ENCODE data around the gene TINCR.
"Not testable (repeated sequence)": the region's sequence is repeated elsewhere in the genome, so short reads cannot be mapped to it uniquely, and the experiment has no call there.

The TINCR gene

DNA sequence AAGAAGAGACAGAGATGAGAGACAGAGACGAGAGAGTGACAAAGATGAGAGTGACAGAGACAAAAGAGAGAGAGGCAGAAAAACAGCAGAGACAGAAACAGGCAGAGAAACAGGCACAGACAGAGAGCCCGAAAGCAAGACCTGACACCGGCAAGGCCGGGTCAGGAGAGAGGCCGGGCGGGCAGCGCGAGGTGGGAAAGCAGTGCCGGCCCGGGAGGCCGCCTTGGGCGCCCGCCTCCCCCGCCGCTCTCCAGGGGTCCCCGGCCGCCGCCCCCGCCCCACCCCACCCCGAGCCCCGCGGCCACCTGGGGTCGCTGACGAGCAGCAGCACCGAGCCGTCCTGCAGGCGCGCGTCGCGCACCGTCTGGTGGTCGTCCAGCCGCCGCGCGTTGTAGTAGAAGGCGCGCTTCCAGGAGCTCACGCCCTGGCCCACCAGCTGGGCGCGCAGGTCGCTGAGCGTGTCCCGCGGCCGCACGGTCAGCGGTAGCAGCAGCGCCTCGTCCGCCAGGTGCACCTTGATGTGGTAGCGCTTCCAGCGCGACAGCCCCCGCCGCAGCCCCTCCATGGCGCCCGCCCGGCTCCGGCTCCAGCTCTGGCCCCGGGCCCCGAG is at the start of gene TINCR:
Gene TINCR, minus strand, starts transcription at position 594 of the 610 bp plus-strand sequence.
- no peak for DNase-seq

DNA sequence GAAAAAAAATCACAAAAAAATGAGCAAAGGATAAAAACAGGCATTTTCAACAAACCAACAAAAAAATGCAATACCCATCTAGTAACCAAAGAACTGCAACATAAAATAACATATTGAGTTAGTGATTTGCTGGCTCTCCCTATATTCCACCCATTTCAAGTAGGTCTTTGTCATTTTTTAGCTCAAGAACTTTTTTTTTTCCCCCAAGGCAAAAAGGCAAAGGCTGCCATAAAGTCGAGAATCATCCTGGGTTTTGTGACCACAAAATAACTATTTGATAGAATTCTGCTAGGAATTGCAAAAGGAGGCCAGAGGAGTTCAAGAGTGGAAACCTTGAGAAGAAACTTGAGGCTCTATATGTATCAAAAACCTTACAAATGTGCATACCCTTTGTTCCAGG is 49.3 kb upstream of the TINCR start:
- no peak for DNase-seq

DNA sequence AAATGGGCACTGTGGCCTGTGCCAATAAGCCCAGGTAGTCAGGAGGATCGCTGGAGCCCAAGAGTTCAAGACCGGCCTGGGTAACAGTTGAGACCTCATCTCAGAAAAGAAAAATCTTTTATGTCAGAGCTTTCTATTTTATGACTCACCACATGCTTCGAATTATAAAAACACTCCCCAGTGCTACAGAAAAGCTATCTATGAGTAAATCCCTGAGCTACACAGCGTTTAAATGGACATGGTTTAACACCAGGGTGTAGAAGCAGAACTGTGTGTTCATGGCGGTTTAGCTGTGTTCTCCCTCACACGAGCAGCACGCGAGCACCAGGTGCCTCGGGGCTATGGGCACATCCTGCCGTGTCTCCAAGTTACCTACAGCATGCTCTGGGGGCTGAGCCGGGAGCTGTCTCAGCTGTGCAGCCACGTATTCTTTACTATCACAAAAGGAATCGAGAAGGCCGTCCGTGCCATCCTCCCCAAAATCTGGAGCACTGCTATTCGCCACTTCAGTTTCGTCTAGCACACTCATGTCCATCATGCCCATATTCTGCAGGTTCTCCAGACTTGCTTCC is 48.1 kb upstream of the TINCR start:
- no peak for DNase-seq

- no peak for DNase-seq
Observed at GRCh38 chr19:5612891-5613865, 45.4 kb upstream of the TINCR start.

DNA sequence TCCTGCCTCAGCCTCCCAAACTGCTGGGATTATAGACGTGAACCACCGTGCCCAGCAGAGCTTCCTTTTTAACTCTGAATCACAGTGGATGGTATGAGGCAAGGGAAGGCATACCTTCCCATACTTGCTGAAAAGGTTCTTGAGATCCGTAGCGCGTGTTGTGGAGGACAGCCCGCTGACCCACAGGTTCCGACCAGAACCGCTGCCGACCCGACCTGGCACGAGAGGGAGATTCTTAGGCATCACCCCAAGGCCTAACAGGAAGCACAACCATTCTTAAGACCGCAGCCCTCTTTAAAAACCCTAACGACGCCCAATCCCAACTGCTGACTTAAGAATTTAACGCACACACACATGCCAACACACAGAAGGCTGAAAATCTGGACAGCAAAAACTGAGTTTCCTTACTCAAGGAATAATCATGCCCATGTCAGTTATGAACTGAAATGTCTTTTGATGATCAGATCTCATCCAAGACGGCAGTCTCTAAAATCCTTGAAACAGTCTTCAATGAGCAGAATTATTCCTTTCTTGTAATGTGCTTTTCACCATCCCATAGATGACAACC is 42.2 kb upstream of the TINCR start:
- DNase-seq: no peak

- not testable (repeated sequence) for DNase-seq
Observed at GRCh38 chr19:5608766-5609165, 41.0 kb upstream of the TINCR start.

DNA sequence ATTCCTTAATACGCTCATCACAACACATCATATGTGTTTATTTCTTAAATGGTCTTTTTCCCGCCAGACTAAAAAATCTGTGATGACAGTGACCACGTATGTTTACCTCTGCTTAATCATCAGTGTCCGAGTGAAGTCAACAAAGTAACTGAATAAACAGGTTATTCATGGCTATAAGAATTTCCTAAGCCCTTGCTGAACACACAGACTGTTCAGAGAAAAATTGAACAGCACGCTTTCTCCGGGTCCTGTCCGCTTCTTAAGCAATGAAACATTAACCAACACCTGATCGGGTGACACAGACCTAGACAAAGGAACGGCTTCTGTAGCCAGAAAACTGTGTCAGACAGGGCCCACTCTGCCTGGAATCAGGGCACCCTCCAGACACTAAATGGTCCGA is 40.5 kb upstream of the TINCR start:
- no peak for DNase-seq

DNA sequence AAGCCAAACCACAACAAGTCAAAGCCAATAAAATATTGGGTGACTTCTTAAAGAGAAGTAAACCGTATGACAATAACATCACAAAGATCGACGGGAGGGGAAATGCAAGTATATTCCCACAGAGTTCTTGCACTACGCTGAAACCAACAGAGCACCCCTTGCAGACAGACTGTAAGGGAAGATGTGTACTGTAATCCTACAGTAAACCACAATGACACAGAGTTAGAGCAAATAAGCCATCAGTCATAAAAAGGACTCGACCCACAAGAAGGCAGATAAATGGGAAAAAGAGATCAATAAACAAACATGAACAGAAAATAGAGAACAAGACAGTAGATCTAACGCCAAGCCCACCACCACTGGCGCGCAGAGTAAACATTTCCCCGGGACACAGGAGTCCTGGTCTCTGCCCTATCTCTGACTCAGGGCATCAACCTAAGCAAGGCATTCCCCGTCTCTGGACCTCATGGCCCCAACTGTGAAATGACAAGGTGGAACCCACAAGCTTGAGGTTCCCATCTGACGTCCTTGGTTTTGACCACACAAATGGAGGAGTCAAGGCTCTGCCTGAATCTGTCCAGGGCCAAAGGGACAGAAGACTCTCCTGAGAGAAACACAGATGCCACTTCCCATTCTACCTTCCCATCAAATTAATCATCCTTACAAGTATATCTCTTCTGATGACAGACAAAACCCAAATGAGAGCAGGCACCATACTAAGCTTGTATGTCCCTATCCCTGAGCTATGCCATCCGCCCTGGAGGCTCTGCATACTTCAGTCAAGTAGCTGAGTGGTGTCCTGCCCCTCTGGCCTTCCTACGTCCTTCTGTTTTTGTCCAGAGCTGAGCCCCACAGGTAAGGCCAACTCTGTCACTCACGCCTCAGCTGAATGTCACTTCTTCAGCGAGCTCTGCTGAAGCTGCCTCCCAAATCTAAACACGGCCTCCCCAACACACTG is 39.8 kb upstream of the TINCR start:
- no peak for DNase-seq

DNA sequence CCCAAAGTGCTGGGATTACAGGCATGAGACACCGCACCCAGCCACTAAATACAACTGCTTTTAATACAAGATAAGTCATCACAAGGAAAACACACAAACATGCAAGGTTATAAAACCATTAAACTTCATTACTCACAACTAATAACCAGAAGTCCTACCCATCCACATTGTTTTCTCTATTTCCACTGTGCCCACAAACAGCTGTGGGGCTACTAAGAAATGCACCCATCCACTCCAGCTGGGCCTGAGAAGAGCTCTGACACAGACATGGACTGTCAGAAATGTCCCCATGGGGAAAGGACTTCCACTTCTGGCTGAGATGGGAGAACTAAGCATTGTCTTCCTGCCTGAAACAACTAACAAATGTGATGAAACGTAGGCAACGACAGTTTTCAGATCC is 37.6 kb upstream of the TINCR start:
- no peak for DNase-seq

DNA sequence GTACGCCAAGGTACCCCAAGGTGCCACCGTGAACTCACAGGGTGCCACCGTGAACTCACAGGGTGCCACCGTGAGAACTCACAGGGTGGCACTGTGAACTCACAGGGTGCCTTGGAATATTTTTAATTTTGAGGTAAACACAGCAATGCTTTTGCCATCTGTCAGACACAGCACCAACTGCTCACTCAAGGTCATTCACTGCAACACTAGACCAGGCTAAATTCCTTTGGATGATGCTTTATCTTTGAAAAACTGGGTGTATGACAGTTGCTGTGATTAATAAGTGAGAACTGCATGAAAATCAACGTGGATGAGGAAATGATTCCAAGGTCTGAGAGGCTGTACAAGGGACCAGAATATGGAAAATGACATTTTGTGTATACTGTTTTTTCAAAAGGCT is 35.9 kb upstream of the TINCR start:
- no peak for DNase-seq

DNA sequence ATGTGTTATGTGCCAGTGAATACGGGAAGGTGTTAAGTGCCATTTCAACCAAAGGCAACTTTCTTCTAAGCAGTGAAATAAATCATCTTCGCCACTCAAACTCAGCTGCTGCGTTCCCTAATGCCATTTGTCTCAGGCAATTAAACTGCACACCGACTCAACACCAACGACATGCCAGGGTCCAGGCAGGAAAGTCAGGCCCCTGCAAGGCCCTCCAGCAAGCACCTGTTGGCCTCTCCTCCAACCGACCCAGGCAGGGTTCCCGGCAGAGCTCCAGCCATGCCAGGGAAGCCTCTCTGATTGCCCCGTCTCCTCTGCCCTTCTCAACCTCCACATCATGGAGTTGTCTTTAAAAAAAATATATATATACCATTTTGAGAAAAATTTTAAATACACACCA is 33.0 kb upstream of the TINCR start:
- no peak for DNase-seq

GRCh38 chr19:5595745-5596144 is 28.0 kb upstream of the TINCR start:
- no peak for DNase-seq

DNA sequence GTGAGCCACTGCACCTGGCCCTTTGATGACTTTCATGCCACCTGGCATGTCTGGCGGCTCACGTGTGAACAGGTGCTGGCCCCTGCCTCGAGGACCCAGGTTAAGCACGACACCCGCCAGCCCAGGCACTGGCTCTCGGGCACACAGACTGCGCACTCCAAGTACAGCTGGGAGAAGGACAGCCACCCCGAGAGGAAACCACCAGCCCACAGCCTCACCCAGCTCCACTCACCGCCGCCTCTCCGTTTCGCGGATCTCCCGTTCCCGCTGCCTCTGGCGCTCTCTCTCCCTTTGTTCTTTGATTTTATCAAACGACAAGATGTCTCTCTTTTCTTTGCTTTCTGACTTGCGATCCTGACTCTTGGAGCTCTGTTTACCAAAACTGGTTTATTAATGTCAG is 27.4 kb upstream of the TINCR start:
- DNase-seq: no peak

GRCh38 chr19:5594521-5594950 is 26.8 kb upstream of the TINCR start:
- DNase-seq: no peak

DNA sequence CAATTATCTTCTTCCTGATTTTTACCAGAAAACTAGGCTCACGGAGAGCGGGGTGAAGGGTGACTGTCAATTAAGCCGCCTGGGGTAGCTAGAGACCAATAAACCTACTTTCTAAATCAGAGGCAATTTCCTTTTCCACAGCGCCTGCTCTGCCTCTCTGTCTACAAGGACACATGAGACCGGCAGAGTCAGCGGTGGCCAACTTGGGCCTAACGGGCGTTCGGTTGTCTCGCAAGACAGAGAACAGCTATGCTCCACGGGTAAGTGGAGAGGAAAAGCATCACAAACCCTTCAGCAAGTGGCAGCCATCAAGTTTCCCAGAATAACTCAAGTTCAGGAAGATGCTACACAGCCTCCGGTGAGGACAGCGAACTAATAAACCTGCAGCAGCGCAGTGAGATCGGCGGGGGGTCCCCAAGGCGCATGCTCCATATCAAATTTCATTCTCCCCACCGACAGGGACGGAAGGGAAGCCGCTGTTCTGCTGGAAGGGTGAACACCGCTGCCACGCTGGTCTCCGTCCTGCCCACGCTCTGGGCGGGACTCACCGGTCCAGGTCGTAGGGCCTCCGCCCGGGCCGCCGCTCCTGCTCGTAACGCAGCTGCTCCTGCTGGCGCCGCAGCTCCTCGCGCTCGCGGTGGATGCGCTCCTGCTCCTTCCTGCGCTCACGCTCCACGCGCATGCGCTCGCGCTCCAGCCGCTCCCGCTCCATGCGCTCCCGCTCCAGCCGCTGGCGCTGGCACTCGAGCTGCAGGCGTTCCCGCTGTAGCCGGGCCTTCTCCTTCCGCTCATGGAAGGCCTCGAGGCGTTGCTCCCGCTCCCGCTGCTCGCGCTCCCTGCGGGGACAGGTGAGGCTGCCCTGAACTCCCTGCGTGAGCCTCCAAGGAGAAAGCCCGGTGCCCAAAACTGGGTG is 25.8 kb upstream of the TINCR start:
- no peak for DNase-seq

DNA sequence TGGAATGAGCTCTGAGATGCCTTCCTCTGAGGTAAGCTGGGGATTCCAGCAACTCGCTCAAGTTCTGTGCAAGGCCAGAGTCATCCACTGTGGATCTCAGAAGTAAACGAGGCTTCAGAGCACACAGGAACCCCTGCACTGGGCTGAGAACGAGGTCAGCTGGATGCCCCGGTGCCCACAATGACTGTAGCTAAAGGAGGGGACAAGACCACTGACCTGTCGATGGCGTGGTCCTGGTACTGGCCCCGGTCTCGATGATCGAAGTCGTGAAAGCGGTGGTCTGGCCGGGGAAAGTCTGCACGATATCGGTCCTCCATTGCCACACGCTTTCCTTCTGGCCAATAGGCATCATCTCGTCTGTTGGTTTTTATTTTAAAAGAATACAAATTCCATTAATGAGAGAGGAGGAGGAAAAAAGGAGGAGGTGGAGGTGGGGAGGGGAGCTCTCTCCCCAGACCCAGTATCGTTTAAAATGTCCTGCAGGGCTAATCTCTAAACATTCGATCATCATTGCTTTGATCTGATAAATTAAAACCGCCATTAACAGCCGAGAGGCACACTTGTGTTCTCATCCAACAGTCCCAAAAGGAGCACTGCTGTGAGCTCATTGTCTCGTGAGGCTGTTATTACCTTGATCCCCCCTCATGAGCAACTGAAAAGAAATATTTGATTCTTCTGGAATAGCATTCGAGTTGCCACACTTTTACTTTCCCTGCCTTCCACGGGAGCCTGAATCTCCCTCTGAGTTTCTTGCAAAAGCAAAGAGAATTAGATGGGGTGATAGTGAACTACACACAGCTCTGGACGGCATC is 25.0 kb upstream of the TINCR start:
- no peak for DNase-seq

DNA sequence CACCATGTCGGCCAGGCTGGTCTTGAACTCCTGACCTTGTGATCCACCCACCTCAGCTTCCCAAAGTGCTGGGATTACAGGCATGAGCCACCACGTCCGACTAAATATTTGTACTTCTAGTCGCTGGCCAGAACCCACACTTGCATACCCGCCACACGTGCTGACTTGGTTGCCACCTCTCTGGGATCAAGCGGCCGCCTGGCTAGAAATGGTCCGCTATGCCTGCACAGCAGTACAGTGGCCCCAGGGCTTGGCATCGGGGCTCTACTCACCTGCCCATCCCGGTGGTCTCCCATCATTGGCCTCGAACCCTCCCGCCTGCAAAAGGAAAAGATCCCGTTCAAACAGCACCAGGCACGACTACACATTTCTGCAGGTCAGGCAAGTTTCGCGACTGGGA is 23.7 kb upstream of the TINCR start:
- no peak for DNase-seq

DNA sequence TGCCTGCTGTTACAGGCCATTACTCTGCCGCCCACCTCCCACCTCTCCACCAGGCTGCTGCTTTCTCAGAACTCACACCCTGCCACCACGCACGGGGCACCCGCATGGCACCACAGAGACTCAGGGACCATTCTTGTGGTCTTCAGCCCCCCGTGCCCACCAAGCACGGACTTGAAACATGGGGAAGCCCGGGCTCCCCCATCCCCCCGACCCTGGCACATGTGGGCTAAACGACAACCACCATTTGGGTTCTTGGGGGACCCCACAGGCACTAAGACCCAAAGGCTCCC is 23.1 kb upstream of the TINCR start:
- no peak for DNase-seq

DNA sequence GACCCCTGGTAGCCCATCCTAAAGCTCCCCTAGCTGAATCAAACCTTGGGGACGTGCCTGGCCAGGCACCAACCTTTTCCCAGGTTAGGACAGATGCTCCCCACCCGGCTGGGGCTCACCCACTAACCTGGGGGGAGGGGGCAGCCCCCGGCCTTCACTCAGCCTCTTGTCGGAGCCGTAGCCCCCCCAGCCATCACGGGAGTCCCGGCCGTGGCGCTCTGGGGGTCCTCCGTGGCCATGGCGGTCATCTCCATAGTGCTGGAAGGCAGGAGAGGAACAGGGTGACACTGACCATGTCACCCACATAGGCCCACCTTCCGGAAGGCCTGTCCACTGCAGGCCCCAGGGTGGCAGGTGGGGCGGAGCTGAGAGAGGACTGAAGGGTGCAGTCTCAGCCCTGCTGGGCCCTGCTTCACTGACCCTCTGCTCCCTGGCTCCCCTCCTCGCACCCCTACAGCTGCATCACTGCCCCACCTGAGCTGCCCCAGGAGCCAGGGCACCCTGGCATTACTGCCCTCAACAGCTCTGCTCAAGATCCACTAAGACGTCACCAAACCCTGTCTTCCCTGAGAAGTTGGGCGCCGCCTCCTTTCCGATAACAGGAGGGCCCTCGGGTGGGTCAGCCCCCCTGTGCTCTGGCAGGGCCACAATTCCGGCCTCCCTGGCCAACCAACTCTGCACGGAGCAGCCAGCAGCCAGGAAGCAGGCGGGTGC is 22.6 kb upstream of the TINCR start:
- DNase-seq: no peak

Measured in stimulated activated CD4-positive, alpha-beta T cell treated with anti-CD3 and anti-CD28 coated beads, Interleukin-4, amount 100 ng/mL, for 4 hours (primary cell).